ENCODE results near the gene FAM181A.

- no peak for TF ChIP-seq CTCF (IDR thresholded peaks at IDR 0.05 in 8 of 11, conservative IDR thresholded peaks at IDR 0.05 in 3 of 11)
- TF ChIP-seq POLR2AphosphoS5 (IDR thresholded peaks at IDR 0.05) = no peak
- no peak for TF ChIP-seq POLR2A (IDR thresholded peaks at IDR 0.05)
These were observed 38.9 kb downstream of the FAM181A start for GRCh38 chr14:93965946-93966474.

Measured in spleen (tissue), 7 donors.